ENCODE measurements around the gene MET.

Gene MET

GRCh38 chr7:116731445-116732335 is 59.7 kb downstream of the MET start:
- Histone ChIP-seq H3K36me3 (no peaks in the 10 kb centered on the region), H3K9me3 (ENCODE audit: severe bottlenecking) (no peaks in the 10 kb centered on the region), H3K27ac (no peak overlapping the region), H3K4me3 (ENCODE audit: low read depth, low read length) (no peak overlapping the region), H3K27me3 (ENCODE audit: insufficient read depth, low read depth, severe bottlenecking) (no peaks in the 10 kb centered on the region)
- no peak for TF ChIP-seq CTCF (IDR thresholded peaks at IDR 0.05; ENCODE audit: low read depth, low read length)
- DNase-seq, result no peak

GRCh38 chr7:116732788-116733694 is 61.0 kb downstream of the MET start:
- TF ChIP-seq CTCF (IDR thresholded peaks at IDR 0.05; ENCODE audit: low read depth, low read length), result no peak
- Histone ChIP-seq H3K36me3 (no peaks in the 10 kb centered on the region), H3K4me3 (ENCODE audit: low read depth, low read length) (no peak overlapping the region), H3K27me3 (ENCODE audit: insufficient read depth, low read depth, severe bottlenecking) (no peaks in the 10 kb centered on the region), H3K9me3 (ENCODE audit: severe bottlenecking) (no peaks in the 10 kb centered on the region), H3K27ac (no peak overlapping the region)
- no peak for DNase-seq

- H3K27ac ChIP-seq, result no peak overlapping the region
- H3K9me3 ChIP-seq (ENCODE audit: severe bottlenecking), result no peaks in the 10 kb centered on the region
- no peaks in the 10 kb centered on the region for H3K27me3 ChIP-seq (ENCODE audit: insufficient read depth, low read depth, severe bottlenecking)
- TF ChIP-seq CTCF (IDR thresholded peaks at IDR 0.05; ENCODE audit: low read depth, low read length), result no peak
- no peak for DNase-seq
- no peaks in the 10 kb centered on the region for H3K36me3 ChIP-seq
- H3K4me3 ChIP-seq (ENCODE audit: low read depth, low read length), result no peak overlapping the region
Observed at GRCh38 chr7:116733924-116734580, 62.1 kb downstream of the MET start.

GRCh38 chr7:116734710-116735109 is 62.7 kb downstream of the MET start:
- Histone ChIP-seq H3K9me3 (ENCODE audit: severe bottlenecking) (no peaks in the 10 kb centered on the region), H3K4me3 (ENCODE audit: low read depth, low read length) (no peak overlapping the region), H3K27ac (no peak overlapping the region), H3K27me3 (ENCODE audit: insufficient read depth, low read depth, severe bottlenecking) (no peaks in the 10 kb centered on the region), H3K36me3 (no peaks in the 10 kb centered on the region)
- no peak for DNase-seq
- no peak for TF ChIP-seq CTCF (IDR thresholded peaks at IDR 0.05; ENCODE audit: low read depth, low read length)

- no peaks in the 10 kb centered on the region for H3K36me3 ChIP-seq
- no peak overlapping the region for H3K4me3 ChIP-seq (ENCODE audit: low read depth, low read length)
- no peak for TF ChIP-seq CTCF (IDR thresholded peaks at IDR 0.05; ENCODE audit: low read depth, low read length)
- H3K9me3 ChIP-seq (ENCODE audit: severe bottlenecking), result no peaks in the 10 kb centered on the region
- H3K27ac ChIP-seq, result no peak overlapping the region
- H3K27me3 ChIP-seq (ENCODE audit: insufficient read depth, low read depth, severe bottlenecking), result no peaks in the 10 kb centered on the region
- no peak for DNase-seq
Observed at GRCh38 chr7:116736927-116737715, 65.1 kb downstream of the MET start.
